NCI-H2227 (cell line): Measurements from ENCODE around the gene C1QL2.
A peak's percentile ranks its signal among the peaks of the same experiment; 100 is the strongest.

Experiments used
- DNase-seq: peaks from one replicate; lab custom pipeline; 2025; ENCODE audit not compliant: unreplicated experiment; lab: John Stamatoyannopoulos, UW

The C1QL2 gene

GRCh38 chr2:119144806-119145205 lies 13.7 kb downstream of the C1QL2 start:
- no peak for DNase-seq

- no peak for DNase-seq
Measured at GRCh38 chr2:119142824-119143223, 15.7 kb downstream of the C1QL2 start.

GRCh38 chr2:119137502-119137901 lies 21.0 kb downstream of the C1QL2 start:
- no peak for DNase-seq

- DNase-seq: no peak
Measured at GRCh38 chr2:119136872-119137271, 21.7 kb downstream of the C1QL2 start.

GRCh38 chr2:119136093-119136492 lies 22.5 kb downstream of the C1QL2 start:
- no peak for DNase-seq

- no peak for DNase-seq
Measured at GRCh38 chr2:119134775-119135174, 23.8 kb downstream of the C1QL2 start.

- DNase-seq: no peak
Measured at GRCh38 chr2:119126650-119127049, 31.9 kb downstream of the C1QL2 start.

GRCh38 chr2:119123389-119123788 lies 35.2 kb downstream of the C1QL2 start:
- DNase-seq: peak; percentile 20

GRCh38 chr2:119122663-119123062 lies 35.9 kb downstream of the C1QL2 start:
- DNase-seq: no peak

GRCh38 chr2:119119999-119120756 lies 38.4 kb downstream of the C1QL2 start:
- peak; percentile 58 for DNase-seq

- peak; percentile 45 for DNase-seq
Measured at GRCh38 chr2:119119076-119119785, 39.3 kb downstream of the C1QL2 start.

GRCh38 chr2:119117891-119118882 lies 40.4 kb downstream of the C1QL2 start:
- DNase-seq: no peak

GRCh38 chr2:119117408-119117807 lies 41.1 kb downstream of the C1QL2 start:
- DNase-seq: no peak

- DNase-seq: no peak
Measured at GRCh38 chr2:119116411-119117295, 41.9 kb downstream of the C1QL2 start.

- no peak for DNase-seq
Measured at GRCh38 chr2:119114266-119114665, 44.3 kb downstream of the C1QL2 start.

- no peak for DNase-seq
Measured at GRCh38 chr2:119113489-119113770, 45.1 kb downstream of the C1QL2 start.

GRCh38 chr2:119112770-119113488 lies 45.6 kb downstream of the C1QL2 start:
- DNase-seq: no peak

- DNase-seq: no peak
Measured at GRCh38 chr2:119112230-119112629, 46.3 kb downstream of the C1QL2 start.

GRCh38 chr2:119111115-119111975 lies 47.2 kb downstream of the C1QL2 start:
- DNase-seq: no peak
